HepG2 (cell line): ENCODE data around the gene SMIM36. TPM values are rescaled to one million over a fixed set of nuclear protein-coding genes. Genes with fewer than 3 reads are reported as not detected.

ENCODE experiments used
- AHR ChIP-seq: IDR thresholded peaks from 2 replicates; pipeline ENCODE4 v1.6.1; 2018; ENCODE audit warnings: missing genetic modification reagents, missing compliant biosample characterization
- ARNT2 ChIP-seq: sonication (generic); formaldehyde crosslinking; IDR thresholded peaks from 2 replicates; pipeline ENCODE4 v1.8.0; 2022; ENCODE audit warnings: mild to moderate bottlenecking, low read depth, missing genetic modification reagents, moderate library complexity
- CBFB ChIP-seq: sonication (generic); formaldehyde crosslinking; IDR thresholded peaks from 2 replicates; pipeline ENCODE4 v1.4.0; 2020; ENCODE audit warnings: missing genetic modification reagents
- CENPX ChIP-seq: sonication (generic); formaldehyde crosslinking; IDR thresholded peaks from 2 replicates; pipeline ENCODE4 v1.9.0; 2021; ENCODE audit warnings: mild to moderate bottlenecking, missing genetic modification reagents, moderate library complexity
- ELF1 ChIP-seq: sonication (generic); formaldehyde crosslinking; IDR thresholded peaks from 2 replicates; pipeline ENCODE4 v1.4.0; 2020; ENCODE audit warnings: missing genetic modification reagents
- MXD4 ChIP-seq: IDR thresholded peaks from 2 replicates; pipeline ENCODE4 v1.6.1; 2016; ENCODE audit warnings: mild to moderate bottlenecking, missing biosample characterization, missing genetic modification reagents
- NFE2 ChIP-seq: sonication (generic); formaldehyde crosslinking; IDR thresholded peaks from 2 replicates; pipeline ENCODE4 v1.4.0; 2020; ENCODE audit warnings: missing genetic modification reagents
- NR2F6 ChIP-seq, 2 experiments: IDR thresholded peaks; 2 replicates each; pipeline ENCODE4 v1.6.1; 2016; ENCODE audit warnings: antibody characterized with exemption in 1 of 2, mild to moderate bottlenecking in 1 of 2
- PITX1 ChIP-seq: sonication (generic); formaldehyde crosslinking; IDR thresholded peaks from 2 replicates; pipeline ENCODE4 v1.5.1; 2020; ENCODE audit warnings: mild to moderate bottlenecking, missing genetic modification reagents
- SMAD1 ChIP-seq: sonication (generic); formaldehyde crosslinking; IDR thresholded peaks from 2 replicates; pipeline ENCODE4 v1.4.0; 2020; ENCODE audit warnings: missing genetic modification reagents, low read depth, mild to moderate bottlenecking, borderline replicate concordance
- SYNCRIP ChIP-seq: fragments of 200-400 bp; formaldehyde crosslinking; IDR thresholded peaks from 2 replicates; pipeline ENCODE4 v1.6.1; 2018; ENCODE audit warnings: mild to moderate bottlenecking, low read depth, low read length; ENCODE audit not compliant: insufficient read depth
- ZNF510 ChIP-seq: sonication (generic); formaldehyde crosslinking; IDR thresholded peaks from 2 replicates; pipeline ENCODE4 v1.4.0; 2020; ENCODE audit warnings: low read depth, mild to moderate bottlenecking, missing genetic modification reagents
- ZNF589 ChIP-seq: sonication (generic); formaldehyde crosslinking; conservative IDR thresholded peaks from 2 replicates; pipeline ENCODE4 v1.8.0; 2022; ENCODE audit warnings: mild to moderate bottlenecking, moderate library complexity, missing genetic modification reagents
- ZNF660 ChIP-seq: sonication (generic); formaldehyde crosslinking; IDR thresholded peaks from 2 replicates; pipeline ENCODE4 v1.5.1; 2020; ENCODE audit warnings: mild to moderate bottlenecking, low read depth, missing genetic modification reagents, borderline replicate concordance
- ZSCAN20 ChIP-seq: sonication (generic); formaldehyde crosslinking; IDR thresholded peaks from 2 replicates; pipeline ENCODE4 v1.4.0; 2020; ENCODE audit warnings: missing genetic modification reagents, mild to moderate bottlenecking, borderline replicate concordance
- polyA plus RNA-seq, 8 experiments: library from polyadenylated mRNA; depleted of rRNA in 3 of 8; stranded (reverse) in 7 of 8; unstranded in 1 of 8; fragments of >200 nt; fragmentation: Illumina TruSeq in 4 of 8; extraction: Trizol in 4 of 8; gene quantifications; 2 replicates each; pipeline versions ENCODE4 v1.2.1 to v1.2.3, GENCODE V29; 2011 to 2016; ENCODE audit warnings: low read depth in 4 of 8, missing spikeins in 1 of 8, mixed read lengths in 1 of 8; ENCODE audit not compliant: insufficient read depth in 1 of 8
- total RNA-seq, 5 experiments: library from RNA; depleted of rRNA; stranded (reverse); fragments of >200 nt; fragmentation: Illumina TruSeq; extraction: Trizol; gene quantifications; 2 replicates each; pipeline ENCODE4 v1.2.3, GENCODE V29; 2016; ENCODE audit warnings: low read depth in 1 of 5
- TF ChIP-seq, protein P1 (sequence below): sonication (generic); formaldehyde crosslinking; IDR thresholded peaks from 2 replicates; pipeline ENCODE4 v1.4.0; 2020; ENCODE audit warnings: mild to moderate bottlenecking, missing genetic modification reagents
- TF ChIP-seq, protein P2 (sequence below): sonication (generic); formaldehyde crosslinking; conservative IDR thresholded peaks from 2 replicates; pipeline ENCODE4 v1.4.0; 2020; ENCODE audit warnings: missing genetic modification reagents
- TF ChIP-seq, protein P3 (sequence below): sonication (generic); formaldehyde crosslinking; IDR thresholded peaks from 2 replicates; pipeline ENCODE4 v1.4.0; 2020; ENCODE audit warnings: missing genetic modification reagents, borderline replicate concordance
- TF ChIP-seq, protein P4 (sequence below): IDR thresholded peaks from 2 replicates; pipeline ENCODE4 v1.6.1; 2016
- TF ChIP-seq, protein P5 (sequence below): sonication (generic); formaldehyde crosslinking; conservative IDR thresholded peaks from 2 replicates; pipeline ENCODE4 v1.4.0; 2020; ENCODE audit warnings: missing genetic modification reagents

Gene SMIM36
- total and polyA plus RNA-seq, 2 of the 13 experiments (the other 11 are each of a cell fraction or from before 2014, with no cell fraction given) = not detected

DNA sequence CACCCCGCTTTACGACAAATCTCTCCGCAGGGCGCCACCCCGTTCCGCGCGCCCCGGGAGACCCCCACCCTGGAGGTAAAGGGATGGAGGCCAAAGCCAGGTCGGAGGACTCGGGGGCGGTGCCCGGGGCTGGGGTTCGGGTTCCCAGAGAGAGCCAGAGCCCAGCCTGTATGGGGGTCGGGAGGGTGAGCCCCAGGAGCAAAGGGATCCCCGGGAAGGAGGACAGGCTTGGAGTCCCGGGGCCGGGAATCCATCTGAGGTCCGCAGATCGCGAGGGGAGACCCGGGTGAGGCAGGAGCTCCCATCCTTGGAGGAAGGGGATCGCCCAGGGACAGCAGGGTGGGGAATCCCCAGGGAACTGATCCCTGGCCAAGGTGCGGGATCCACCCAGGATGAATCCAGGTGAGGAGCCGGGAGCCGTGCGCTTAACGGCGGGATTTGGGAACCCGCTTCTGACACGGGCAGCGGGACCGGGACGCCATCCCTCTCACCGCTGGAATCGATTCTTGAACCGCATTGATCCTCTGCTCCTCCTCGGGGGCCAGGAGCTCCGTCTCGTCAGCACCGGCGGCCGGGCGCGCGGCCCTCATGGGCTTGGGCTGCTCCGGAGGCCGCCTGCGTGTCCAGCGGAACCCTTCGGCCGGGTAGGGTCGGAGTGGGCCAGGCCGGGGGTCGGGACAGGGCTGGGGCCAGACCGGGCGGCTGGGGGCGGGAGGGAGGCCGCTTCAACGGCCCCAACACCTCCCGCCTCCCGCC lies 89.9 kb downstream of the SMIM36 start, which contains the start of gene MMD (continued):
- TF ChIP-seq, protein P1, sequence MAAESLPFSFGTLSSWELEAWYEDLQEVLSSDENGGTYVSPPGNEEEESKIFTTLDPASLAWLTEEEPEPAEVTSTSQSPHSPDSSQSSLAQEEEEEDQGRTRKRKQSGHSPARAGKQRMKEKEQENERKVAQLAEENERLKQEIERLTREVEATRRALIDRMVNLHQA (CRISPR knock-in tag) = no peak
- TF ChIP-seq, protein P2, sequence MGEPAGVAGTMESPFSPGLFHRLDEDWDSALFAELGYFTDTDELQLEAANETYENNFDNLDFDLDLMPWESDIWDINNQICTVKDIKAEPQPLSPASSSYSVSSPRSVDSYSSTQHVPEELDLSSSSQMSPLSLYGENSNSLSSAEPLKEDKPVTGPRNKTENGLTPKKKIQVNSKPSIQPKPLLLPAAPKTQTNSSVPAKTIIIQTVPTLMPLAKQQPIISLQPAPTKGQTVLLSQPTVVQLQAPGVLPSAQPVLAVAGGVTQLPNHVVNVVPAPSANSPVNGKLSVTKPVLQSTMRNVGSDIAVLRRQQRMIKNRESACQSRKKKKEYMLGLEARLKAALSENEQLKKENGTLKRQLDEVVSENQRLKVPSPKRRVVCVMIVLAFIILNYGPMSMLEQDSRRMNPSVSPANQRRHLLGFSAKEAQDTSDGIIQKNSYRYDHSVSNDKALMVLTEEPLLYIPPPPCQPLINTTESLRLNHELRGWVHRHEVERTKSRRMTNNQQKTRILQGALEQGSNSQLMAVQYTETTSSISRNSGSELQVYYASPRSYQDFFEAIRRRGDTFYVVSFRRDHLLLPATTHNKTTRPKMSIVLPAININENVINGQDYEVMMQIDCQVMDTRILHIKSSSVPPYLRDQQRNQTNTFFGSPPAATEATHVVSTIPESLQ (CRISPR knock-in tag) = no peak
- no peak for TF ChIP-seq ELF1
- TF ChIP-seq, protein P3, sequence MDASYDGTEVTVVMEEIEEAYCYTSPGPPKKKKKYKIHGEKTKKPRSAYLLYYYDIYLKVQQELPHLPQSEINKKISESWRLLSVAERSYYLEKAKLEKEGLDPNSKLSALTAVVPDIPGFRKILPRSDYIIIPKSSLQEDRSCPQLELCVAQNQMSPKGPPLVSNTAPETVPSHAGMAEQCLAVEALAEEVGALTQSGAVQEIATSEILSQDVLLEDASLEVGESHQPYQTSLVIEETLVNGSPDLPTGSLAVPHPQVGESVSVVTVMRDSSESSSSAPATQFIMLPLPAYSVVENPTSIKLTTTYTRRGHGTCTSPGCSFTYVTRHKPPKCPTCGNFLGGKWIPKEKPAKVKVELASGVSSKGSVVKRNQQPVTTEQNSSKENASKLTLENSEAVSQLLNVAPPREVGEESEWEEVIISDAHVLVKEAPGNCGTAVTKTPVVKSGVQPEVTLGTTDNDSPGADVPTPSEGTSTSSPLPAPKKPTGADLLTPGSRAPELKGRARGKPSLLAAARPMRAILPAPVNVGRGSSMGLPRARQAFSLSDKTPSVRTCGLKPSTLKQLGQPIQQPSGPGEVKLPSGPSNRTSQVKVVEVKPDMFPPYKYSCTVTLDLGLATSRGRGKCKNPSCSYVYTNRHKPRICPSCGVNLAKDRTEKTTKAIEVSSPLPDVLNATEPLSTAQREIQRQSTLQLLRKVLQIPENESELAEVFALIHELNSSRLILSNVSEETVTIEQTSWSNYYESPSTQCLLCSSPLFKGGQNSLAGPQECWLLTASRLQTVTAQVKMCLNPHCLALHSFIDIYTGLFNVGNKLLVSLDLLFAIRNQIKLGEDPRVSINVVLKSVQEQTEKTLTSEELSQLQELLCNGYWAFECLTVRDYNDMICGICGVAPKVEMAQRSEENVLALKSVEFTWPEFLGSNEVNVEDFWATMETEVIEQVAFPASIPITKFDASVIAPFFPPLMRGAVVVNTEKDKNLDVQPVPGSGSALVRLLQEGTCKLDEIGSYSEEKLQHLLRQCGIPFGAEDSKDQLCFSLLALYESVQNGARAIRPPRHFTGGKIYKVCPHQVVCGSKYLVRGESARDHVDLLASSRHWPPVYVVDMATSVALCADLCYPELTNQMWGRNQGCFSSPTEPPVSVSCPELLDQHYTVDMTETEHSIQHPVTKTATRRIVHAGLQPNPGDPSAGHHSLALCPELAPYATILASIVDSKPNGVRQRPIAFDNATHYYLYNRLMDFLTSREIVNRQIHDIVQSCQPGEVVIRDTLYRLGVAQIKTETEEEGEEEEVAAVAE (CRISPR knock-in tag) = no peak
- peak; percentile 54; the same call in 1 of the 2 replicates for TF ChIP-seq ARNT2 (CRISPR knock-in tag)
- TF ChIP-seq PITX1 (CRISPR knock-in tag) = peak; percentile 18; the same call in 1 of the 2 replicates
- TF ChIP-seq CBFB (CRISPR knock-in tag) = no peak; the same call in 1 of the 2 replicates
- TF ChIP-seq CENPX (CRISPR knock-in tag) = no peak
- no peak; the same call in 1 of the 2 replicates for TF ChIP-seq ZSCAN20 (CRISPR knock-in tag)
- 0 out of 2 replicates have a peak, but pooled peaks have one; percentile 36 for TF ChIP-seq MXD4
- TF ChIP-seq ZNF589 = no peak; the same call in 1 of the 2 replicates
- TF ChIP-seq ZNF660 (CRISPR knock-in tag) = no peak
- TF ChIP-seq SYNCRIP = no peak
- TF ChIP-seq SMAD1 = peak; percentile 58; the same call in 1 of the 2 replicates
- TF ChIP-seq, protein P4, sequence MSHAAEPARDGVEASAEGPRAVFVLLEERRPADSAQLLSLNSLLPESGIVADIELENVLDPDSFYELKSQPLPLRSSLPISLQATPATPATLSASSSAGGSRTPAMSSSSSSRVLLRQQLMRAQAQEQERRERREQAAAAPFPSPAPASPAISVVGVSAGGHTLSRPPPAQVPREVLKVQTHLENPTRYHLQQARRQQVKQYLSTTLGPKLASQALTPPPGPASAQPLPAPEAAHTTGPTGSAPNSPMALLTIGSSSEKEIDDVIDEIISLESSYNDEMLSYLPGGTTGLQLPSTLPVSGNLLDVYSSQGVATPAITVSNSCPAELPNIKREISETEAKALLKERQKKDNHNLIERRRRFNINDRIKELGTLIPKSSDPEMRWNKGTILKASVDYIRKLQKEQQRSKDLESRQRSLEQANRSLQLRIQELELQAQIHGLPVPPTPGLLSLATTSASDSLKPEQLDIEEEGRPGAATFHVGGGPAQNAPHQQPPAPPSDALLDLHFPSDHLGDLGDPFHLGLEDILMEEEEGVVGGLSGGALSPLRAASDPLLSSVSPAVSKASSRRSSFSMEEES (CRISPR knock-in tag) = no peak; the same call in 1 of the 2 replicates
- TF ChIP-seq ZNF510 (CRISPR knock-in tag) = no peak; the same call in 1 of the 2 replicates
- TF ChIP-seq, protein P5, sequence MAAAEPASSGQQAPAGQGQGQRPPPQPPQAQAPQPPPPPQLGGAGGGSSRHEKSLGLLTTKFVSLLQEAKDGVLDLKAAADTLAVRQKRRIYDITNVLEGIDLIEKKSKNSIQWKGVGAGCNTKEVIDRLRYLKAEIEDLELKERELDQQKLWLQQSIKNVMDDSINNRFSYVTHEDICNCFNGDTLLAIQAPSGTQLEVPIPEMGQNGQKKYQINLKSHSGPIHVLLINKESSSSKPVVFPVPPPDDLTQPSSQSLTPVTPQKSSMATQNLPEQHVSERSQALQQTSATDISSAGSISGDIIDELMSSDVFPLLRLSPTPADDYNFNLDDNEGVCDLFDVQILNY (CRISPR knock-in tag) = no peak
- TF ChIP-seq NFE2 (CRISPR knock-in tag) = no peak
- no peak; the same call in 1 of the 2 replicates for TF ChIP-seq NR2F6 (IDR thresholded peaks at IDR 0.05)
- TF ChIP-seq NR2F6 (CRISPR knock-in tag; IDR thresholded peaks at IDR 0.05) = no peak
- no peak; the same call in 1 of the 2 replicates for TF ChIP-seq AHR (CRISPR knock-in tag)
